Activated naive CD4-positive, alpha-beta T cell treated with anti-CD3 and anti-CD28 coated beads, Interleukin-2, amount 50 U/mL, for 16 hours (primary cell): ENCODE results near the gene HINT1.
"Not testable (repeated sequence)": the region's sequence is repeated elsewhere in the genome, so short reads cannot be mapped to it uniquely, and the experiment has no call there.

ENCODE experiments used
- DNase-seq: peaks from one replicate; pipeline ENCODE4 v3.0.0-alpha.2; 2020

Gene HINT1

DNA sequence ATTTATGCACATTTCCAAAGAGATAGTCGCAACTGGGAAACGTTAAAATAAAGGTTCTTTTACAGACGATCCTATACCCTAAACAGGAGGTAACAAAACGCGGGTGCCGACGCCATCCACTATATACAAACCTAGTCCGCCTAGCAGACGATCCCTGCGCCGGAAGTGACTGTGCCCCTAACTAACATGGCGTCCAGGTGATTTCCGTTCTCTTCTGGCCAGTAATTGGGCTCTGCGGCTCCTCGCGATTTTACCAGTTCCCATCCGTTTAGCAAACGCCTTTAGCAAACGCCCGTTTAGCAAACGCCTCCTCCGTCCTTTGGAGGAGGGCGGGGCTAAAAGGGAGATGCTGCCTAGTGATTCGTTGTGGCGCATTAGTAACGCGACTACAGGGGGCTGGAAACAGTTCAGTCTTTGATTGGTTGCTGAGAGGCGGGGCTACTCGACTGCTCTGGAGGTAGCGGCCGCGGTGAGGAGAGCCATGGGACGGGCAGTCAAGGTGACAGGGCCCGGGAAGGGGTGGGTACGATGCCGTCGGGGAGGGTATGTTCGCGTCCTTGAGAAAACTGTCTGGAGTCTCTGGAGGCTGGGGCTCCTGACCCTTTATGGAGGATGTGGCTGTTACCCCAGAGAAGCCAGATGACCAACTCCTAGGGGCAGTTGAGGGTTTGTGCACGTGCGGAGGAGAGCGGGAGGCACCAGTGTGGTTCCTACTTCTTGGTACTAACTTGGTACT lies 5.7 kb upstream of the HINT1 start, which contains the start of gene LYRM7:
LYRM7 (plus strand) TSS at position 405 of the 736 bp plus-strand sequence; CDS start at position 482, 77 bp downstream.
- peak; percentile 94 for DNase-seq

DNA sequence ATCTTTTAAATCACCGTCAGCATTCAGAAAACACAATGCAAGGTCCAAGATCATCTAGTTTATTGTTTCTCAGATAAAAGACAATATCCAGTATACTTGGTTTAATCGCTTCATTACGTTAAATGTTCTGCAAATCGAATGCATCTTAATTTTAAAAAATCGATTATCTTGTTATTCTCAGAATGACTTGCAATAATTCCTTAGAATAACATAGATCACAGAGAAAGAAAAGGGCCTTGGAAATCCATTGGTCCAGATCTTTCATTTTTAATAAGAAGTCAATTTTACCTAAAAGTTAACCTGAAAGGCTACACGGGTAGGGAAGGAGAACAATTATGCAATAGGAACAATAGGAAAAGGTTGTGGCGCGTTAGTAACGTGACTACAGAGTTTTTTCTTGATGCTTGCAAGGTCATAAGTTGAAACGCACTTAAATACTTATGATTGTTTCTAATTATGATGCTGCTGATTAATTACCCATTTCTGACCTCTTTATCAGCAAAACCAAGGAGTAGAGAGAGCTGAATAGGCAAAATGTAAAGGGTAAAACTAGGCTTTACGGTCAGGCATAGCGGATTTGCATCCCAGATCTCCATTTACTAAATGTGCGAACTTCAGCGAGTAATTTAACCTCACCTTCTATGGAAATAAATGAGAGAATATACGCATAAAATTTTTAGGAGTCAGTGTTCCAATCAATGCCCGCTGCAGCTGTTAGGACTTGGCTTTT lies 4.9 kb upstream of the HINT1 start:
- DNase-seq: no peak

DNA sequence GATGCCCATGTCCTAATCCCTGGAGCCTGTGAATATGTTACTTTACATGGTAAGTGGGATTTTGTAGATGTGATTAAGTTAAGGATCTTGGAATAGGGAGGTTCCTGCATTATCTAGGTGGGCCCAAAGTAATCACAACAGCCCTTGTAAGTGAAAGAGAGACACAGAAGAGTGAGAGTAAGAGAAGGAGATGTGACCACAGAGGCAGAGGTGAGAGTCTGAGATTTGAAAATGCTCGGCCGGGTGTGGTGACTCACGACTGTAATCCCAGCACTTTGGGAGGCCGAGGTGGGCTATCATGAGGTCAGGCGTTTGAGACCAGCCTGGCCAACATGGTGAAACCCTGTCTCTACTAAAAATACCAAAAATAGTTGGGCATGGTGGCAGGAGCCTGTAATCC lies 2.6 kb upstream of the HINT1 start:
- DNase-seq: no peak

DNA sequence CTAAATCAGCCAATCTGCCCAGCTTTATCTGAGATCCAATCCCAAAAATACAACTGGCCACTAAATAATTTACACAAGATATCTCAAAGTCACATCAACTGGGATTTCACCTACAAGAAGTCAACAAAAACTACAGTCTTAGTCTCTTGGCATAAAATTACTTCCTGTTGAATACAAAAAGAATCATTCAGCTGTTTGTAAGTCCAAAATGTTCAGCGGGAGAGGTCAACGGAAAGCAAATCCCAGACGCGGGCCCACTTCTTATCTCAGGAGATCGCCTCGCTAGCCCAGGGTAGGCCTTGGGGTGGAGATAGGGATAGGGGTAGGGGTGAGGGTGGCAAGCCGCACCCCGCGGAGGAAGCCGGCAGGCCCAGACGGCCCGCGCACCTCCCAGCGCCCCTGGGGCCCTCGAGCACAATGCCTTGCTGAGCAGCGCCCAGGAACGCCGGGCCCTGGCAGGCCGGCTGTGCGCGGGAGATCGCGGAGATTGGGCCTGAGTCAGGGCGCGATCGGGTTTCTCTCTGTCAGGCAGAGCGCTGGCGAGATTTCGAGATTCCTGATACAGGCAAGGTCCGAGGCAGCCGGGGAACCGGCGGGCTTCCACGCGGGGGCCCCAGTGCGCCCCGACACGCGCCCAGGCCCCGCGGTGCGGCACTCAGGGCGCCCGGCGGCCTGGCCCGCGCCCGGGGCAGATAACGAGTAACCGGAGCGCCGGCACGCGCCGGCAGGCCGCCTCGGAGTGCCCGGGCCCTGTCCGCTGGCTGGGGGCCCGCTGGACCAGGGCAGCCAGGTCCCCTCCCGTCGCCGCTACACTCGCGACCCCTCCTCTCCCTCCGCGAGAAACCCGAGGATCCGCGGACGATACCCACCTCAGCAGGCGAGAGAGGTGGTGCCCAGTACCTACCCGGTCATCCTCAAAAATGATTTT lies 601 bp downstream of the HINT1 start:
- peak; percentile 72 for DNase-seq

DNA sequence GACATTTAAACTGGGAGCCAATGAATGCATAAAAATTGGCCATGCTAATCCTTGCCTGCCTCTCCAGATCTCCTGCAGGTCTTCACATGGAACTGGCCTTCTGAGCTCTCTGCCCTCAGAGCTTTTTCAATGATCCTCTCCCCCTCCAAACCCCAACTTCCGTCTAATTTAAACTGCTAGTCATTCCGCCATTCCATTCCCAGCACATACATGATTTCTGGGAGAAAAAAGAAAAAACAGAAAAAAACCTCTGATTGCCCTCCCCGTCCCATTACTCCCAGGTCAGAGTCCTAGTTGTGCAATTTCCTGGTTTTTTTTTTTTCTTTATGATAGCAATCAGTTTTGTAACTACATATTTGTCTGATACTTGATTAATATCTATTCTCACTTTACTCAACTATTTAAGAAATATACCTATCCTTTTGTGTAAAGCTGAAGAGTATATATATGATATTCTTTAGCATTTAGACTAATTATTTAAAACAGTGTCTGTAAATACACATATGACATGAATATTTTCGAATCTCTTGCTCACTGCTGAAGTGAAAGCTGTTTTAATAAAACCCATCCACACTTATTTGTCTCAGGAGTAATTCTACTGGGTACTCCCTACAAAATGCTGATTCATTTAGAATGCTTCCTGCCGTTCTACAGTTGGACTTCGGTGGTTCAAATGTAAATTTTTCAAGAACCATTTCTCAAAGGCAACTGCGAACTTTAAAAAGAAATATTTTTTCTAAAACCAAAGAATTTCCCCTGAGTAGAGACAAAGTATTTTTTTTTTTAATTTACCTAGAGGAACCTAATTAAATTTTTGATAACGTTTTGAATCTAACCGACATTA lies 1.6 kb downstream of the HINT1 start:
- no peak for DNase-seq

DNA sequence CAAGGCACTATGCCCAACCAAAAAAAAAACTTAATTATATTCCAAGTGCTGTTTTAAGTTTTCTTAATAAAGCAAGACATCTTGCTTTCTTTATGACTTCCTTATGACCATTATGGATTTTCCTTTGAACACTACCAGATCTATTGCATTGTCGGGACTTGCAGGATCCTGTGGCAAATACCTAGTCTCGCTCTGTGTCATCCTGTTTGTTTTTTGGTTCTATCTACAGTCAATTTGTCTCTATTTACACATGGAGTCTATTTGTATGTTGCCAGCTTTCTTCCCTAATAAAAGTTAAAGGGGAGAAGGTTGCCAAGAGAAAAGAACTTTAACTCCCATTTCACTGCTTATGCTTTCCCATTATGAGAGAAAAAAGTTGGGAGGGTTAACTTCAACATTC lies 4.9 kb downstream of the HINT1 start:
- DNase-seq: no peak

DNA sequence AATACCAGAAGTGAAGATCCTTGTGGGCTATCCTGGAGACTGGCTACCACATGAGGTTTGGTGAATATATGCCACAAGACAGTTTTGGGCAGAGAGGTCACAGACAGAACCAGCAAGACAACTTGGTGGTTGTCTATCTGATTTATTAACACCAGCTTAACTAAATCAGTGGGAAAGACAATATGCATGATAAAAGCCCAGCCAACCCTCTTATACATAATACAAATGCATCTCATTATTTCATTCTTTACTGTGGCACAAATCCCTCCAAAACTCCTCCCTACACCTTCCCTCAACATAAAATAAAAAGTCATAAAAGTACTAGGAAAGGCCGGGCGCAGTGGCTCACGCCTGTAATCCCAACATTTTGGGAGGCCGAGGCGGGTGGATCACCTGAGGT lies 8.1 kb downstream of the HINT1 start:
- DNase-seq: no peak

DNA sequence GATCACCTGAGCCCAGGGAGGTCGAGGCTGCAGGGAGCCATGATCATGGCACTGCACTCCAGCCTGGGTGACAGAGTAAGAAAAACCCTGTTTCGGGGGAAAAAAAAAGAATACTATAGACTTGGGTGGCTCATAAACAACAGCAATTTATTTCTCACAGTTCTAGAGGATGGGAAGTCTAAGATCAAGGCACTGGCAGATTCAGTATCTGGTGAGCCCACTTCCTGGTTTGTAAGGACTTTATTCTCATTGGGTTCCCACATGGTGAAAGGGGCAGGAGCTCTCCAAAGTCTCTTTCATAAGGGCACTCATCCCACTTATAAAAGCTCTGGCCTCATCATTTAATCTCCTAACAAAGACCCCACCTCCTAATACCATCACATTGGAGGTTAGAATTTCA lies 8.7 kb downstream of the HINT1 start:
- DNase-seq: no peak

DNA sequence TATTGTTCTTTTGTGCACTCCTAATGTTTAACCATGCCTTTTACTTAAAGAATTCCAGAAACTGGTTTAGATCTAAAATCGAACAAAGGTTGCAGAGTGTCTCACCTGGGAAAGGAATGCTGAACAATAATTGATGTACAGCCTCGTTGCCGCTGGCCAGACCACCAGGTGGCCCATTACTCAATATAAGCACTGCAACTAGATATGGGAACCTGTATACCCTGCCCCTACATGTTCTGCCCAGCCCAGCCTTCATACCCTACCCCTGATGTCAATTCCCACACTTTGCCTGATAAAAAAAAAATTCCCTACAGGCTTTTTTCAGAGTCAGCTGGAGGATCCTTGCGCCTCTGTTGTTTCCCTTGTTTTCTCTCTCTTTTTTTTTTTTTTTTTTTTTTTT lies 13.8 kb downstream of the HINT1 start:
- DNase-seq: no peak

DNA sequence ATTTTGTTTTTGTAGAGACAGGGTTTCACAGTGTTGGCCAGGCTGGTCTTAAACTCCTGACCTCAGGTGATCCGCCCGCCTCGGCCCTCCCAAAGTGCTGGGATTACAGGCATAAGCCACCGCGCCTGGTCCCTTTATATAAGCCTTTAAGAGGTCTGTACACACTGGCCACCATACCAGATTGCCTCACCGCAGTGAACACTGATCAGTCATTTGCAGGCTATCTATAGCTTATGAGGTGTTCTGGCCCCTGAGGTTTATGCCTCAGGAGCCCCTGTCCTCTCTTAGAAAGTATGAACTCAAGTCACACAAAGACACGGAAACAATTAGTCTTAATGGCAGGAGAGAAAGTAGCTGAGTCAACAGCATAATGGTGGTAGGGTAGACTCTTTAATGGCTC lies 14.6 kb downstream of the HINT1 start:
- DNase-seq: no peak

DNA sequence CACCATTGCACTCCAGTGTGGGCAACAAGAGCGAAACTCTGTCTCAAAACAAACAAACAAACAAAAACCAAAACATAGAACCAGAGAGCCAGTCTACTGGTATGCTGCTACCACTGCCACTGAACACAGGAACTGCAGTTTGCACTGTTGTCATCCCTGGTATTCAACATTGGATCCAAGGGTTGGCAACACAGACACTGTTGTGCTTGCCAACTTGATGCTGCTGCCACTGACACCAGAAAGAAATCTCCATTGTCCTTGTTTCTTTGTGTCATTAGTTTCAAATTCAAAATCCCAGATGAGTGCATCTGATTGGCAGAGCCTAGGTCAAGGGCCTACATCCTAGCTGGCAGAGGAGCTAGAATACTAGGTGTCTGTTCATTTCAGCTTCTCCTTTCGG lies 16.2 kb downstream of the HINT1 start:
- DNase-seq: no peak

DNA sequence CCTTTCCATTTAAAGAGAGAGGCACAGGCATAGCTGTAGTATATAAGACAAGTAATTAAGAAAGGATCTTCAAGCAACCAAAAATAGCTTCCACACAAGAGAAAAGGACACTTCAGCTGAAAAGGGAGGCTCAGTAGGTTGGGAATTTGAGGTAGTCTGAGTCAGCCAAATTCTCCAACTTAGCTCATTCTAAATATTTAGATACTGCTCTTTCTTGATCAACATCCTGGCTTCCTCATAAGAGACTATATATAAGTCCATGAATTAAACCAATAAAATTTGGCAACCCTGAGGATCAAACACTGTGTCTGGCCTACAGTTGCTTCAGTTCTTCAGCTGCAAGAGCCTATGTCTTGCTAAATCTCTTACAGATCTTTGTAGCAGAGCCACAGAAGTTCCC lies 17.8 kb downstream of the HINT1 start:
- DNase-seq: no peak

DNA sequence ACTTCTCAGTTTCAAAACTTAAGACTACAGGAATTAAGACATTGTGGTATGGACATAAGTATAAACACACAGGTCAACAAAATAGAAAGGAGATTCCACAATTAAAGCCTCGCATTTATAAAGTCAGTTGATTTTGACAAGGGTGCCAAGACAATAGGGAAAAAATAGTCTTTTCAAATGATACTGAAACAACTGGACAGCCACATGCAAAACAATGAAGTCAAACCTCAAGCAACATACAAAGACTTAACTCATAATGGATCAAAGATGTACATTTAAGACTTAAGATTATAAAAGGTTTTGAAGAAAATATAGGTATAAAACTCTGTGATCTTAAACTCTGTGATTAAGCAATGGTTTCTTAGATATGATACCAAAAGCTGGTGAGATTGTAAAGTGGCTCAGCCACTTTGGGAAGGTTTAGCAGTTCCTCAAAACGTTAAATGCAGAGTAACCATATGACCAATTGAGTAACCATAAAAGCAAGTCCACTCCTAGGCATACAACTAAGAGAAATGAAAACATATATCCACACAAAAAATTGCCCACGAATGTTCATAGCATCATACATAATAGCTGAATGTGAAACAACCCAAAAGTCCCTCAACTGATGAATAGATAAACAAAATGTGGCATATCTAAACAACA lies 22.0 kb downstream of the HINT1 start:
- no peak for DNase-seq

DNA sequence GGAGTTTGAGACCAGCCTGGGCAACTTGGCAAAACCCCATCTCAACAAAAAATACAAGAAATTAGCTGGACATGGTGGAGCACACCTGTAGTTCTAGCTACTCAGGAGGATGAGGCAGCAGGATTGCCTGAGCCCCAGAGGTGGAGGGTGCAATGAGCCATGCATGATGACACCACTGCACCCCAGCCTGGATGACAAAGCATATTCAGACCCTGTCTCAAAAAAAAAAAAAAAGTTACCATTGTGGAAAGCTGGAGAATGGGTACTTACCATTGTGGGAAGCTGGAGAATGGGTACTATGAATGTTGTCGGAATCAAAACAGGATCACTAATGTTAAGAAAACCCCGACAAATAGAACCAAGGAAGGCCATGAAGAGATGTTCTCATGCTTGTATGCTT lies 25.7 kb downstream of the HINT1 start:
- DNase-seq: no peak

DNA sequence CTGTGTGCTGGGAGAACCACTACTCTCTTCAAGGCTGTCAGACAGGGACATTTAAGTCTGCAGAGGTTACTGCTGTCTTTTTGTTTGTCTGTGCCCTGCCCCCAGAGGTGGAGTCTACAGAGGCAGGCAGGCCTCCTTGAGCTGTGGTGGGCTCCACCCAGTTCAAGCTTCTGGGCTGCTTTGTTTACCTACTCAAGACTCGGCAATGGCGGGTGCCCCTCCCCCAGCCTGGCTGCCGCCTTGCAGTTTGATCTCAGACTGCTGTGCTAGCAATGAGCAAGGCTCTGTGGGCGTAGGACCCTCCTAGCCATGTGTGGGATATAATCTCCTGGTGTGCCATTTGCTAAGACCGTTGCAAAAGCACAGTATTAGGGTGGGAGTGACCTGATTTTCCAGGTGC lies 26.6 kb downstream of the HINT1 start:
- DNase-seq: not testable (repeated sequence)

DNA sequence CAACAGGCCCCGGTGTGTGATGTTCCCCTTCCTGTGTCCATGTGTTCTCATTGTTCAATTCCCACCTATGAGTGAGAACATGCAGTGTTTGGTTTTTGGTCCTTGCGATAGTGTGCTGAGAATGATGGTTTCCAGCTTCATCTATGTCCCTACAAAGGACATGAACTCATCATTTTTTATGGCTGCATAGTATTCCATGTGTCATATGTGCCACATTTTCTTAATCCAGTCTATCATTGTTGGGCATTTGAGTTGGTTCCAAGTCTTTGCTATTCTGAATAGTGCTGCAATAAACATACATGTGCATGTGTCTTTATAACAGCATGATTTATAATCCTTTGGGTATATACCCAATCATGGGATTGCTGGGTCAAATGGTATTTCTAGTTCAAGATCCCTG lies 32.0 kb downstream of the HINT1 start:
- not testable (repeated sequence) for DNase-seq

DNA sequence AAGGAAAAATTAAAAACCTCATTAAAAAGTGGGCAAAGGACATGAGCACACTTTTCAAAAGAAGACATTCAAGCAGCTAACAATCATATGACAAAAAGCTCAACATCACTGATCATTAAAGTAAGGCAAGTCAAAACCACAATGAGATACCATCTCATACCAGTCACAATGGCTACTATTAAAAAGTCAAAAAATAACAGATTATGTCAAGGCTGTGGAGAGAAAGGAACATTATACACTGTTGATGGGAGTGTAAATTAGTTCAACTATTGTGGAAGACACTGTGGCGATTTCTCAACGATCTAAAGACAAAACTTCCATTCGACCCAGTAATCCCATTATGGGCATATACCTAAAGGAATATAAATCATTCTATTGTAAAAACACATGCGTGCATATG lies 35.8 kb downstream of the HINT1 start:
- no peak for DNase-seq

DNA sequence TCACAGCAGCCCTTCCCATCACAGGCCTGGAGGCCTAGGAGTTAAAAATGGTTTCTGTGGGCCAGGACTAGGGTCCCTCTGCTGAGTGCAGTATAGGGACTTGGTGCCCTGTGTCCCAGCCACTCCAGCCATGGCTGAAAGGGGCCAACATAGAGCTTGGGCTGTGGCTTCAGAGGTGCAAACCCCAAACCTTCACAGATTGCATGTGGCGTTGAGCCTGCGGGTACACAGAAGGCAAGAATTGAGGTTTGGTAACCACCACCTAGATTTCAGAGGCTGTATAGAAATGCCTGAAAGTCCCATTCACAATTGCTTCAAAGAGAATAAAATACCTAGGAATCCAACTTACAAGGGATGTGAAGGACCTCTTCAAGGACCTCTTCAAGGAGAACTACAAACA lies 37.8 kb downstream of the HINT1 start:
- not testable (repeated sequence) for DNase-seq

DNA sequence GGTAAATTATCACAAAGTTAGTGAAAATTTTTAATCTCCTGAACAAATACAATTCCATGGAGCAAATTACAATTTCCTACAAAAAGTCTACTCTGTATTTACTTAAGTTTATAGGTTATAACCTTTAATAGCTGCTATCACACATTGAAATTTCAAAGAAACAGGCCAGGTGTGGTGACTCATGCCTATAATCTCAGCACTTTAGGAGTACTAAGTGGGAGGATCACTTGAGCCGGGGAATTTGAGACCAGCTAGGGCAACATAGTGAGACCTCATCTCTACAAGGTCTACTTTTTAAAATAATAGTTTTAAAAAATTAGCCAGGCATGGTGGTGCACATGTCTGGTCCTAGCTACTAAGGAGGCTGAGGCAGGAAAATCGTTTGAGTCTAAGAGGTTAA lies 50.3 kb downstream of the HINT1 start:
- DNase-seq: no peak

DNA sequence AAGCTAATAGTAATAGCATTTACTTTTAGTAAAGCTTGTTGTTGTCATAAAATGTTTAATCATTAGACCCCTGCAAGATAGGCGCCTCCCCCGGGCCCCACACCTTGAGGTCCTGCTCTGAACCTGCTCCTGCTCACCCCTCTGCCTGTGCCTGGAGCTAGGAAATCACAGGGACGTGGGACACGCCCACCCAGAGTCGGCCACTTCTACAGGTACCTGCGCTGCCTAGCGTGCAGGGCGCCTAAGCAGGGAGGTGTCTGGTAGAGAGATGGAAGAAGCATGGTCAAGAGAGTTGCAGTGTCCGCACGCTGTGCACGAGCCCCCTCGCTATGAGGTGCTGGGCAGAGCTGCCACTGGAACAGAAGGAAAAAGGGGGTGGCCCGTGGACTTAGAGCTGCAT lies 52.6 kb downstream of the HINT1 start:
- no peak for DNase-seq

DNA sequence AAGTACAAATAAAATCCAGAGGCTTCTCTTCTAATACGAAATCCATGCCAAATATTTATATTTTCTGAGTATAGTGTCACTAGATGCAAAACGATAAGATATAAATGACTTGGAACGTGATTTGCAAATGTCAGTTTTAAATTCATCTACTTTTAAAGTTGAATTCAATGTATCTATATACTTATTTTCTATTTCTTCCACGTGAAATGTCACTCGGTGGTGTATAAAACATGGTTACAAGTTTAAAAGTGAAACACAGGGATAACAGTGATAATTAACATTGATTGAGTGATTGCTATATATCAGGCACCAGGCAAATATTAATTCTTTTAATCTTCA lies 54.8 kb downstream of the HINT1 start:
- DNase-seq: no peak
